Duodenal mucosa (tissue), 2 donors: Measurements from ENCODE around the gene B4GALT3.
A peak's percentile ranks its signal among the peaks of the same experiment; 100 is the strongest.

ENCODE experiments used
- H3K27ac ChIP-seq: one replicate; pipeline ENCODE4 v1.7.0; 2013; ENCODE audit warnings: low read depth, low read length
- H3K27me3 ChIP-seq, 2 donors: one replicate each; pipeline ENCODE4 v1.7.0; 2013; ENCODE audit warnings: low read length in 2 of 2, control low read depth in 1 of 2; ENCODE audit not compliant: insufficient read depth in 2 of 2, control insufficient read depth in 1 of 2
- H3K36me3 ChIP-seq, 2 donors: one replicate each; pipeline ENCODE4 v1.7.0; 2013; ENCODE audit warnings: low read length in 2 of 2, control low read depth in 1 of 2; ENCODE audit not compliant: insufficient read depth in 2 of 2, control insufficient read depth in 1 of 2
- H3K4me1 ChIP-seq, 2 donors: one replicate each; pipeline ENCODE4 v1.7.0; 2013; ENCODE audit warnings: low read length in 2 of 2, control low read depth in 1 of 2; ENCODE audit not compliant: insufficient read depth in 2 of 2, control insufficient read depth in 1 of 2
- H3K4me3 ChIP-seq, 2 donors: one replicate each; pipeline ENCODE4 v1.7.0; 2013; ENCODE audit warnings: low read length in 2 of 2, low read depth in 1 of 2
- H3K9ac ChIP-seq, 2 donors: one replicate each; pipeline ENCODE4 v1.7.0; 2013; ENCODE audit warnings: low read length in 2 of 2, low read depth in 1 of 2
- H3K9me3 ChIP-seq, 2 donors: one replicate each; pipeline ENCODE4 v1.7.0; 2013; ENCODE audit warnings: low read length in 2 of 2, control low read depth in 1 of 2; ENCODE audit not compliant: control insufficient read depth in 1 of 2

Gene B4GALT3

GRCh38 chr1:161162806-161163205, 14.5 kb downstream of the B4GALT3 start:
- no peak overlapping the region for H3K9ac ChIP-seq
- peaks cover 30 to 52% of the 10 kb centered on the region in 2 donors for H3K4me1 ChIP-seq
- H3K27ac ChIP-seq: no peak overlapping the region
- H3K4me3 ChIP-seq: no peak overlapping the region
- peaks cover 12 to 47% of the 10 kb centered on the region in 2 donors for H3K36me3 ChIP-seq
- no peaks in the 10 kb centered on the region for H3K9me3 ChIP-seq
- no peaks in the 10 kb centered on the region for H3K27me3 ChIP-seq

GRCh38 chr1:161162052-161162451, 15.3 kb downstream of the B4GALT3 start:
- no peak overlapping the region for H3K4me3 ChIP-seq
- H3K9ac ChIP-seq: no peak overlapping the region
- peaks cover 27 to 49% of the 10 kb centered on the region in 2 donors for H3K4me1 ChIP-seq
- H3K36me3 ChIP-seq: peaks cover 14 to 54% of the 10 kb centered on the region in 2 donors
- no peaks in the 10 kb centered on the region for H3K9me3 ChIP-seq
- H3K27me3 ChIP-seq: no peaks in the 10 kb centered on the region
- H3K27ac ChIP-seq: no peak overlapping the region

- Histone ChIP-seq H3K36me3 (peaks cover 16 to 57% of the 10 kb centered on the region in 2 donors), H3K4me3 (no peak overlapping the region), H3K27me3 (no peaks in the 10 kb centered on the region), H3K27ac (no peak overlapping the region), H3K4me1 (peaks cover 24 to 45% of the 10 kb centered on the region in 2 donors), H3K9me3 (no peaks in the 10 kb centered on the region), H3K9ac (no peak overlapping the region)
Measured at GRCh38 chr1:161161652-161162051, 15.7 kb downstream of the B4GALT3 start.

- Histone ChIP-seq H3K4me1 (peaks cover 24 to 42% of the 10 kb centered on the region in 2 donors), H3K9ac (peak overlapping the region; percentile 89 to 91), H3K27ac (no peak overlapping the region), H3K9me3 (no peaks in the 10 kb centered on the region), H3K36me3 (peaks cover 16 to 57% of the 10 kb centered on the region in 2 donors), H3K27me3 (no peaks in the 10 kb centered on the region), H3K4me3 (no peak overlapping the region)
Measured at GRCh38 chr1:161160671-161161145, 16.6 kb downstream of the B4GALT3 start.

- H3K36me3 ChIP-seq: peaks cover 16 to 54% of the 10 kb centered on the region in 2 donors
- H3K4me3 ChIP-seq: peak overlapping the region; percentile 96 to 98
- no peaks in the 10 kb centered on the region for H3K27me3 ChIP-seq
- H3K9ac ChIP-seq: peak overlapping the region; percentile 89 to 91
- H3K4me1 ChIP-seq: peaks cover 25 to 38% of the 10 kb centered on the region in 2 donors
- no peaks in the 10 kb centered on the region for H3K9me3 ChIP-seq
- H3K27ac ChIP-seq: peak overlapping the region; percentile 58
Measured at GRCh38 chr1:161159913-161160243, 17.4 kb downstream of the B4GALT3 start.

- Histone ChIP-seq H3K4me3 (peak within 1 kb of the TSS; percentile 96 to 98), H3K27me3 (no peaks in the 10 kb centered on the region), H3K27ac (peak within 1 kb of the TSS; percentile 58), H3K9me3 (no peaks in the 10 kb centered on the region), H3K36me3 (peaks cover 14 to 49% of the 10 kb centered on the region in 2 donors), H3K4me1 (peaks cover 29 to 41% of the 10 kb centered on the region in 2 donors), H3K9ac (peak within 1 kb of the TSS; percentile 89 to 91)
Measured at GRCh38 chr1:161159087-161159912, 18.0 kb downstream of the B4GALT3 start, which contains the start of gene USP21. TSS of gene USP21 (plus strand) at chr1:161159500. CDS start at chr1:161160641, 1,141 bp downstream.

- H3K27ac ChIP-seq: peak overlapping the region; percentile 40
- peaks cover 13 to 41% of the 10 kb centered on the region in 2 donors for H3K36me3 ChIP-seq
- H3K9me3 ChIP-seq: no peaks in the 10 kb centered on the region
- H3K4me3 ChIP-seq: peak overlapping the region; percentile 96 to 98
- H3K4me1 ChIP-seq: peaks cover 29 to 41% of the 10 kb centered on the region in 2 donors
- peak overlapping the region; percentile 89 to 91 for H3K9ac ChIP-seq
- H3K27me3 ChIP-seq: no peaks in the 10 kb centered on the region
Measured at GRCh38 chr1:161158316-161159010, 18.8 kb downstream of the B4GALT3 start.

GRCh38 chr1:161157867-161158266, 19.4 kb downstream of the B4GALT3 start:
- H3K9me3 ChIP-seq: no peaks in the 10 kb centered on the region
- H3K36me3 ChIP-seq: peaks cover 11 to 35% of the 10 kb centered on the region in 2 donors
- no peak overlapping the region for H3K9ac ChIP-seq
- no peak overlapping the region for H3K4me3 ChIP-seq
- H3K27me3 ChIP-seq: no peaks in the 10 kb centered on the region
- H3K4me1 ChIP-seq: peaks cover 29 to 41% of the 10 kb centered on the region in 2 donors
- H3K27ac ChIP-seq: no peak overlapping the region

- H3K36me3 ChIP-seq: peaks cover 11 to 18% of the 10 kb centered on the region in 2 donors
- H3K4me1 ChIP-seq: peaks cover 12 to 14% of the 10 kb centered on the region in 2 donors
- peak within 1 kb of the TSS; percentile 79 to 92 for H3K9ac ChIP-seq
- no peaks in the 10 kb centered on the region for H3K27me3 ChIP-seq
- no peaks in the 10 kb centered on the region for H3K9me3 ChIP-seq
- peak within 1 kb of the TSS; percentile 96 for H3K27ac ChIP-seq
- peak within 1 kb of the TSS; percentile 84 to 98 for H3K4me3 ChIP-seq
Measured at GRCh38 chr1:161153682-161154337, 23.5 kb downstream of the B4GALT3 start, which contains the start of gene UFC1. TSS of gene UFC1 (plus strand) at chr1:161153978. CDS start at chr1:161153998, 20 bp downstream.
